ENCODE results near the gene TRAPPC2. TPM values are rescaled to one million over a fixed set of nuclear protein-coding genes. Genes with fewer than 3 reads are reported as not detected.
A peak's percentile ranks its signal among the peaks of the same experiment; 100 is the strongest.

Gene TRAPPC2
- total and polyA plus RNA-seq, 9 of the 15 experiments (the other 6 are each of a cell fraction or from before 2014, with no cell fraction given) = 10.3 to 30.6 (median 18.6) TPM

GRCh38 chrX:13734278-13735172 is at the start of gene TRAPPC2, which contains the start of gene OFD1 (continued):
- TF ChIP-seq PRPF4 (IDR thresholded peaks at IDR 0.05; ENCODE audit: insufficient read depth, low read depth, low read length, poor library complexity, severe bottlenecking) (no peak), ZZZ3 (IDR thresholded peaks at IDR 0.05) (no peak), CBX3 (IDR thresholded peaks at IDR 0.05; ENCODE audit: borderline replicate concordance in 1 of 2, low read length in 2 of 2) (peak in 1 of 2 experiments; percentile 40; a peak in 1 of 3 replicates), HNRNPUL1 (IDR thresholded peaks at IDR 0.05; ENCODE audit: low read length) (no peak), RBM22 (IDR thresholded peaks at IDR 0.05; ENCODE audit: low read depth, low read length, poor library complexity, severe bottlenecking) (no peak), KLF6 (CRISPR knock-in tag; IDR thresholded peaks at IDR 0.05; ENCODE audit: borderline replicate concordance) (no peak), HNRNPL (IDR thresholded peaks at IDR 0.05; ENCODE audit: low read depth, low read length) (no peak), RBM25 (IDR thresholded peaks at IDR 0.05; ENCODE audit: low read depth, low read length, severe bottlenecking) (peak; percentile 82), ATF7 (IDR thresholded peaks at IDR 0.05) (peak; percentile 41; the same call in 1 of the 2 replicates), ZNF449 (CRISPR knock-in tag; IDR thresholded peaks at IDR 0.05) (no peak), TCFL5 (CRISPR knock-in tag; conservative IDR thresholded peaks at IDR 0.05) (no peak), SP2 (IDR thresholded peaks at IDR 0.05; ENCODE audit: extremely low read depth, low read depth, low read length, poor library complexity, severe bottlenecking) (no peak), ZNF175 (CRISPR knock-in tag; IDR thresholded peaks at IDR 0.05; ENCODE audit: low read depth) (no peak), ASH1L (IDR thresholded peaks at IDR 0.05; ENCODE audit: borderline replicate concordance, low read depth, partially characterized antibody) (no peak), POLR2A (conservative IDR thresholded peaks at IDR 0.05) (peak; percentile 94), REST (IDR thresholded peaks at IDR 0.05; ENCODE audit: borderline replicate concordance) (peak; percentile 9; the same call in 1 of the 2 replicates), REST (CRISPR knock-in tag; IDR thresholded peaks at IDR 0.05; ENCODE audit: low read depth) (0 out of 2 replicates have a peak, but pooled peaks have one; percentile 28), RFX7 (CRISPR knock-in tag; IDR thresholded peaks at IDR 0.05) (no peak), ZNF77 (CRISPR knock-in tag; IDR thresholded peaks at IDR 0.05) (no peak)

Measured in K562 (cell line).